Suprapubic skin (tissue), 4 donors: ENCODE results near the gene SPPL3. TPM values are rescaled to one million over a fixed set of nuclear protein-coding genes. Genes with fewer than 3 reads are reported as not detected.

Experiments used
- DNase-seq, 2 donors: peaks; one replicate each; pipeline ENCODE4 v3.0.0-alpha.2; 2019; ENCODE audit warnings: low spot score in 2 of 2
- H3K27ac ChIP-seq: fragments of 200-600 bp; sonication (generic); one replicate; pipeline ENCODE4 v1.5.1; 2019
- H3K27me3 ChIP-seq: fragments of 200-600 bp; sonication (generic); one replicate; pipeline ENCODE4 v1.5.1; 2019
- H3K36me3 ChIP-seq: fragments of 200-600 bp; sonication (generic); one replicate; pipeline ENCODE4 v1.5.1; 2019
- H3K4me1 ChIP-seq: fragments of 200-600 bp; sonication (generic); one replicate; pipeline ENCODE4 v1.5.1; 2019
- H3K4me3 ChIP-seq: fragments of 200-600 bp; sonication (generic); one replicate; pipeline ENCODE4 v1.5.1; 2019; ENCODE audit warnings: mild to moderate bottlenecking
- H3K9me3 ChIP-seq: fragments of 200-600 bp; sonication (generic); one replicate; pipeline ENCODE4 v1.5.1; 2019
- EP300 ChIP-seq: sonication (generic); formaldehyde crosslinking; IDR thresholded peaks from one replicate; pipeline ENCODE4 v1.6.1; 2017; ENCODE audit warnings: antibody characterized with exemption
- POLR2A ChIP-seq, 2 donors: fragments of 450-650 bp; IDR thresholded peaks; one replicate each; pipeline ENCODE4 v1.6.1; 2017; ENCODE audit warnings: antibody characterized with exemption in 2 of 2, mild to moderate bottlenecking in 2 of 2, moderate library complexity in 2 of 2
- POLR2AphosphoS5 ChIP-seq, 3 donors: sonication (generic); formaldehyde crosslinking; IDR thresholded peaks; one replicate each; pipeline ENCODE4 v1.6.1; 2017; ENCODE audit warnings: antibody characterized with exemption in 3 of 3
- WGBS: methylation state at CpG from one replicate; pipeline ENCODE4 v1.1.5; 2018; 5-methylcytosine and 5-hydroxymethylcytosine counted together
- total RNA-seq, 4 donors: library from RNA; depleted of rRNA; stranded (reverse); fragments of >200 nt; gene quantifications; one replicate each; pipeline ENCODE4 v1.1.0, GENCODE V29; 2016
- TF ChIP-seq, protein P1 (sequence below), 2 donors: fragments of 200-600 bp in 1 of 2; fragments of 450-650 bp in 1 of 2; sonication (generic) in 1 of 2; IDR thresholded peaks; one replicate each; pipeline ENCODE4 v1.5.1; 2016 to 2019; ENCODE audit warnings: antibody characterized with exemption in 2 of 2, mild to moderate bottlenecking in 1 of 2, moderate library complexity in 1 of 2

SPPL3 gene
- total RNA-seq, 4 donors from 2014 or later: 64.7 to 91.8 (median 70.6) TPM

DNA sequence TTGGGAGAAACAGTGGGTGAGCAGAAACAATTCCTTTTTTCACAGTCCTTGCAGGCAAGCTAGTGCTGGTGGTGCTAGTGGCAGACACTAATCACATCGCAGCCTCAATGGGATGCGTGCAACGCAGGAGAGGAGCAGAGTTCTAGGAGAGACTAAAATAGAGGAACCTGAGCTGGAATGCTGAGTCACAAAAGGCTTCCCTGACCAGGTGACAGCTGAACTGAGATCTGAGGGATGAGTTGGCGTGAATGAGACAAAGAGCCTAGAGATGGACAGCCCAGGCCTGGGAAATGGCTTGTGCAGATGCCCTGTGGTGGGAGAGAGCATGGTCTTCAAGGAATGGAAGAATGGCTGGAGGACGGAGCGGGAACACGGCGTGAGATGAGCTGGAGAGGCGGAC is 152.8 kb downstream of the SPPL3 start:
- WGBS: 97% methylated on average over 9 of the region's 9 CpGs
- H3K27ac ChIP-seq: no peak overlapping the region
- H3K27me3 ChIP-seq: no peaks in the 10 kb centered on the region
- H3K36me3 ChIP-seq: no peaks in the 10 kb centered on the region
- no peaks in the 10 kb centered on the region for H3K4me1 ChIP-seq
- TF ChIP-seq EP300 (no peak), POLR2AphosphoS5 (IDR thresholded peaks at IDR 0.05) (no peak), POLR2A (IDR thresholded peaks at IDR 0.05) (no peak)
- TF ChIP-seq, protein P1, sequence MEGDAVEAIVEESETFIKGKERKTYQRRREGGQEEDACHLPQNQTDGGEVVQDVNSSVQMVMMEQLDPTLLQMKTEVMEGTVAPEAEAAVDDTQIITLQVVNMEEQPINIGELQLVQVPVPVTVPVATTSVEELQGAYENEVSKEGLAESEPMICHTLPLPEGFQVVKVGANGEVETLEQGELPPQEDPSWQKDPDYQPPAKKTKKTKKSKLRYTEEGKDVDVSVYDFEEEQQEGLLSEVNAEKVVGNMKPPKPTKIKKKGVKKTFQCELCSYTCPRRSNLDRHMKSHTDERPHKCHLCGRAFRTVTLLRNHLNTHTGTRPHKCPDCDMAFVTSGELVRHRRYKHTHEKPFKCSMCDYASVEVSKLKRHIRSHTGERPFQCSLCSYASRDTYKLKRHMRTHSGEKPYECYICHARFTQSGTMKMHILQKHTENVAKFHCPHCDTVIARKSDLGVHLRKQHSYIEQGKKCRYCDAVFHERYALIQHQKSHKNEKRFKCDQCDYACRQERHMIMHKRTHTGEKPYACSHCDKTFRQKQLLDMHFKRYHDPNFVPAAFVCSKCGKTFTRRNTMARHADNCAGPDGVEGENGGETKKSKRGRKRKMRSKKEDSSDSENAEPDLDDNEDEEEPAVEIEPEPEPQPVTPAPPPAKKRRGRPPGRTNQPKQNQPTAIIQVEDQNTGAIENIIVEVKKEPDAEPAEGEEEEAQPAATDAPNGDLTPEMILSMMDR (IDR thresholded peaks at IDR 0.05): no peak
- no peak overlapping the region for H3K4me3 ChIP-seq
- H3K9me3 ChIP-seq: no peaks in the 10 kb centered on the region
- DNase-seq: no peak

DNA sequence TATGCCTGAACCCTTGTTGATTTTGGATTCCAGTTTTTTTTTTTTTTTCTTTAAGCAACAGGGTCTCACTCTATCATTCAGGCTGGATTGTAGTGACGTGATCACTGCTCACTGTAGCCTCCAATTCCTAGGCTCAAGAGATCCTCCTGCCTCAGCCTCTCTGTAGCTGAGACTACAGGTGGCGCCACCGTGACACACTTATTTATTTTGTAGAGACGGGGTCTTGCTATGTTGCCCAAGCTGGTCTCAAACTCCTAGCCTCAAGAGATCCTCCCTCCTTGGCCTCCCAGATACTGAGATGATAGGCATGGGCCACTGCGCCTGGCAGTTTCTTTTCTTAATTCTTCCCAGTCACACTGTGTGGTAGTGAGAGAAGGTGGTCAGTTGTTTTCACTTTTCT is 153.4 kb downstream of the SPPL3 start:
- TF ChIP-seq POLR2A (IDR thresholded peaks at IDR 0.05) (no peak), POLR2AphosphoS5 (IDR thresholded peaks at IDR 0.05) (no peak), EP300 (no peak)
- TF ChIP-seq, protein P1 (IDR thresholded peaks at IDR 0.05): no peak
- no peak overlapping the region for H3K27ac ChIP-seq
- 96% methylated on average over 5 of the region's 5 CpGs for WGBS
- no peaks in the 10 kb centered on the region for H3K9me3 ChIP-seq
- H3K4me3 ChIP-seq: no peak overlapping the region
- H3K27me3 ChIP-seq: no peaks in the 10 kb centered on the region
- DNase-seq: no peak
- no peaks in the 10 kb centered on the region for H3K4me1 ChIP-seq
- no peaks in the 10 kb centered on the region for H3K36me3 ChIP-seq

DNA sequence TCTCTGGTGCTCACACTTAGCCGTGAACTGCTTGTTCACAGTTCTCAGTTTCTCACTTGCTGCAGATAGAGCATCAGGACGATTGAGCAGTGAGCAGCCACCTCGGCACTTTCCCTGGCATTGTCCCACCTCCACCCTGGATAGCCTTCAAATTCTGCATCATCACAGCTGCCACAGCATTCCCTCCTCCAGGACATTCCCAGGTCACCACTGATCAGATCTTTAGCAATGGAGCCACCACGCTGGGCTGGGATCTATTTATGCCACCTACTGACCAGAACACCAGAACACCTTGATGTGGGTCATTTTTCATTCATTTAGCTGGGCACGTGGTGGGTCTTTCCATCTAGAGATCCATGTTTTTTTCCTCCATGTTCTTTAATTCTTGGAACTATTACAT is 154.9 kb downstream of the SPPL3 start:
- Histone ChIP-seq H3K4me3 (no peak overlapping the region), H3K27ac (no peak overlapping the region), H3K4me1 (no peaks in the 10 kb centered on the region), H3K9me3 (no peaks in the 10 kb centered on the region), H3K36me3 (no peaks in the 10 kb centered on the region), H3K27me3 (no peaks in the 10 kb centered on the region)
- DNase-seq: no peak
- 78% methylated on average over 5 of the region's 5 CpGs for WGBS
- TF ChIP-seq EP300: no peak
- TF ChIP-seq, protein P1 (IDR thresholded peaks at IDR 0.05): no peak
- no peak for TF ChIP-seq POLR2AphosphoS5 (IDR thresholded peaks at IDR 0.05)

DNA sequence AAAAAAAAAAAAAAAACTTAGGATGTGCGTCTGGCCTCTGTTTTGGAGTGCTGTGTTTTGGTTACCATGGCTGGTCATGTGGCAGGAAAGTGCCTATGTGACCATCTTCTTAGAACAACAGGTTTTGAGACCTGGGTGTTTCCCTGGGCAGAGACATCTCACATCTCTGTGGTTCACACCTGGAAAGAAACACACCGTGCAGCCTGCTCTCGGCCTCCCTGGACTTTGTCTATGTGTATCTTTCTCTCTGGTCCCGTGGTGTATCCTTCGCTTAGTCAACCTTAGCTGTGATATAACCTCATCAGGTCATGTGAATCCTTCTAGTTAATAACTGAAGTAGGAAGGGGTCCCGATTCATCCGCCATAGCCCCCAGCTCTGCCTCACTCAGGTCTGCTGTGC is 155.9 kb downstream of the SPPL3 start:
- no peaks in the 10 kb centered on the region for H3K9me3 ChIP-seq
- no peaks in the 10 kb centered on the region for H3K36me3 ChIP-seq
- H3K4me3 ChIP-seq: no peak overlapping the region
- no peaks in the 10 kb centered on the region for H3K4me1 ChIP-seq
- no peak for DNase-seq
- H3K27me3 ChIP-seq: no peaks in the 10 kb centered on the region
- TF ChIP-seq POLR2A (IDR thresholded peaks at IDR 0.05): no peak
- TF ChIP-seq, protein P1 (IDR thresholded peaks at IDR 0.05): no peak
- WGBS: 88% methylated on average over 7 of the region's 7 CpGs
- H3K27ac ChIP-seq: no peak overlapping the region

DNA sequence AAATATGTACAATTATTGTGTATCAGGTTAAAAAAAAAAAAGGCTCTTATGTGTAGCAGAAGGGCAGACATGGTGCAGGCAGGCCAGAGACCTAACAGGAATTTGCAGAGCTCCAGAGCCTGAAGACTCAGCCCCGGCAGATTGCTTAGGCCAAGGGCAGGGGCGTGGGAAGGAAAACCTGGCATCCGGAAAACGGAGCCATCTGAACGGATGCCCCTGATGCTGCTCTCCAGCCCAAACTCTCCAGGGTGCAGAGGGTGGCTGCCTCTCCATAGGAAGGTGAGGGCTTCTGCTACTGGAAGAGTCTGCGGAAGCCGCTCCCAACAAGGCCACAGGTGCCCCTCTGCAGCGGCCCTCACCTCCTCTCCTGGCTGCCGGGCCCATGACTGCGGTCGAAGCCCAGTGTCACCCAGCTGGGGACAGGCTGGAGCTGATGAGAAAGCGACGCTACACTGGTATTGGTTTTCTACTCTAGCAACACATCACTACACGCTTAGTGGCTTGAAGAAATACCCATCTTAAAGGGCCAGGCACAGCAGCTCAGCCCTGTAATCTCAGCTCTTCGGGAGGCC is 159.2 kb downstream of the SPPL3 start:
- H3K27me3 ChIP-seq: no peaks in the 10 kb centered on the region
- H3K36me3 ChIP-seq: no peaks in the 10 kb centered on the region
- H3K9me3 ChIP-seq: no peaks in the 10 kb centered on the region
- DNase-seq: no peak
- H3K4me3 ChIP-seq: no peak overlapping the region
- TF ChIP-seq POLR2A (IDR thresholded peaks at IDR 0.05) (no peak), POLR2AphosphoS5 (IDR thresholded peaks at IDR 0.05) (no peak), EP300 (no peak)
- TF ChIP-seq, protein P1 (IDR thresholded peaks at IDR 0.05): no peak
- no peaks in the 10 kb centered on the region for H3K4me1 ChIP-seq
- no peak overlapping the region for H3K27ac ChIP-seq
- WGBS: 87% methylated on average over 13 of the region's 15 CpGs
